Peyer's patch (tissue), 4 donors: ENCODE results near the gene SCAI.

Experiments
- CTCF ChIP-seq, 6 experiments: fragments of 450-650 bp in 4 of 6; fragments of 200-600 bp in 2 of 6; sonication (generic) in 1 of 6; IDR thresholded peaks; one replicate each; pipeline ENCODE4 v1.5.1; 2017 to 2019; ENCODE audit warnings: antibody characterized with exemption in 6 of 6, mild to moderate bottlenecking in 3 of 6, moderate library complexity in 1 of 6
- POLR2A ChIP-seq, 2 donors: fragments of 450-650 bp; IDR thresholded peaks; one replicate each; pipeline ENCODE4 v1.5.1; 2017; ENCODE audit warnings: antibody characterized with exemption in 2 of 2, mild to moderate bottlenecking in 2 of 2, moderate library complexity in 2 of 2

GRCh38 chr9:125160750-125161149 is 17.4 kb upstream of the SCAI start:
- TF ChIP-seq POLR2A (IDR thresholded peaks at IDR 0.05) (no peak), CTCF (IDR thresholded peaks at IDR 0.05) (no peak)
